Spinal cord (tissue), 4 donors: ENCODE results near the gene MCM9. TPM values are rescaled to one million over a fixed set of nuclear protein-coding genes. Genes with fewer than 3 reads are reported as not detected.

Experiments used
- polyA plus RNA-seq, 2 donors: library from polyadenylated mRNA; unstranded; fragments of 120-200 nt; gene quantifications; one replicate each; pipeline ENCODE4 v1.2.1, GENCODE V29; 2013; ENCODE audit not compliant: insufficient read length in 2 of 2
- total RNA-seq, 2 donors: library from RNA; depleted of rRNA in 1 of 2; stranded (reverse); fragments of 120-200 nt in 1 of 2; fragments of >200 nt in 1 of 2; gene quantifications; one replicate each; pipeline versions ENCODE4 v1.2.3 to v1.2.4, GENCODE V29; 2013 to 2014

The MCM9 gene
- total and polyA plus RNA-seq, 4 donors: 11.2 to 16.8 (median 14.5) TPM

Other genes starting within 250 kb of the MCM9 start
- gene ASF1A, start 41.0 kb downstream of the MCM9 start, total RNA-seq: 10 to 100 TPM; 30.4 to 40.4 TPM
- gene ASF1A, start 41.0 kb downstream of the MCM9 start, polyA plus RNA-seq: 10 to 100 TPM; 25.9 to 34.4 TPM
- gene FAM184A, start 143.5 kb upstream of the MCM9 start, total RNA-seq: 10 to 100 TPM; 15.7 to 30.3 TPM
- 10 to 100 TPM; 36.4 to 44.2 TPM for gene FAM184A, start 143.5 kb upstream of the MCM9 start, polyA plus RNA-seq